Measurements from ENCODE around the gene DEFB119. TPM values are rescaled to one million over a fixed set of nuclear protein-coding genes. Genes with fewer than 3 reads are reported as not detected.

Gene DEFB119
- total RNA-seq, 1 donor from 2014 or later = not detected

Other genes with a start within 250 kb of the DEFB119 start
- gene DEFB115, start 132.9 kb downstream of the DEFB119 start, total RNA-seq = not detected
- not detected for gene DEFB116, start 82.0 kb downstream of the DEFB119 start, total RNA-seq
- gene DEFB118, start 22.0 kb downstream of the DEFB119 start, total RNA-seq = not detected
- gene DEFB121, start 15.6 kb upstream of the DEFB119 start, total RNA-seq = not detected
- not detected for gene DEFB123, start 50.0 kb upstream of the DEFB119 start, total RNA-seq
- 3.3 TPM for gene DEFB124, start 84.5 kb upstream of the DEFB119 start, total RNA-seq
- gene REM1, start 84.7 kb upstream of the DEFB119 start, total RNA-seq = 8.6 TPM
- gene HM13, start 123.9 kb upstream of the DEFB119 start, total RNA-seq = 176 TPM
- gene ID1, start 214.7 kb upstream of the DEFB119 start, total RNA-seq = 367 TPM
- gene COX4I2, start 247.3 kb upstream of the DEFB119 start, total RNA-seq = 4.0 TPM

All from ureter (tissue), 1 donor.